Measurements from ENCODE around the gene TMEM72.

The TMEM72 gene

DNA sequence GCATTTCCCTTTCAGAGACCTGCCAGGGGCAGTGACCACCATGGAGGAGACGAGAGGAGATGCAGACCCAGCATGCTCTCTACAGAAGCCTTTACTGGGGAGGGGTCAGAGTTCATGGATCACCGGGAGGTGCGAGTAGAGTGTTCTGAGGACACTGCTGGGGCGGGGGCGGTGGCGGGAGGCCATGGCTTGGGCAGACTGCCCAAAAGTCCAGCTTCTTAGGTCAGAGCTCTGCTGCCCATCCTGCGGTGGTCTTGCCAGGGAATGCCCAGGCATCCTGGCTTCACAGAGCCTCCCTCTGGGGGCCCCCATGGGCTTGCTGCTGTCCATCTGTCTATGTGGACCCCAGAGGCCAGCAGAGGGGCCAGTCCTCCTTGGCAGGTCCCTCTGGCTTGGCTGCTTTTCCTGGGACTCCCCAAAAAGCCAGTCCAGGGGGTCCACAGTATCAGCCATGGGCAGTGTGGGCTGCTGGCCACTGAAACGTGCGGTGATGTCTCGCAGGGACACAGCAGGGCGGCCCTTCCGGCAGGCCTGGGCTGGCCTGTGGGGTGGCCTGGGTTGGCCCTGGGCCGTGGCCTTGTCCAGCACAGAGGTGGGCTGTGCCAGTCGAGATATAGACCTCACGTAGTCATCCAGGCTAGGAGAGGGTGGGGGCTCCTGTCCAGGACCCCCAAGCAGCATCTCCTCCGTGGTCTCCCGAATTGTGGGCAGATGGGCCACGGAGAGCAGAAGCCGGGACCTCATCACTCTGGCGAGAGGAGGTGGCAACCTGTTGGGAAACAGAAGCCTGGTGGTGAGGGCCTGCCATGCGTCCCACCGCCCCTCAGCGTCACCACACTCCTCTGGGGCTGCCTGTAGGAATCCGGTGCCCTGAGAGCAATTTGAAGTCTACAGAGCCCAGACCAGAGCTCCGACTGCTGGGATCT, 66.4 kb downstream of the TMEM72 start:
- Histone ChIP-seq H3K36me3 (ENCODE audit: control insufficient read depth, insufficient read depth, low read length) (no peaks in the 10 kb centered on the region), H3K9ac (ENCODE audit: low read length) (peak overlapping the region; percentile 91), H3K4me3 (ENCODE audit: low read length) (peak overlapping the region; percentile 81), H3K4me1 (ENCODE audit: control insufficient read depth, insufficient read depth, low read length) (peaks cover 93% of the 10 kb centered on the region), H3K9me3 (ENCODE audit: control insufficient read depth, low read length) (no peaks in the 10 kb centered on the region), H3K27me3 (ENCODE audit: control insufficient read depth, insufficient read depth, low read length) (peaks cover 3% of the 10 kb centered on the region)

DNA sequence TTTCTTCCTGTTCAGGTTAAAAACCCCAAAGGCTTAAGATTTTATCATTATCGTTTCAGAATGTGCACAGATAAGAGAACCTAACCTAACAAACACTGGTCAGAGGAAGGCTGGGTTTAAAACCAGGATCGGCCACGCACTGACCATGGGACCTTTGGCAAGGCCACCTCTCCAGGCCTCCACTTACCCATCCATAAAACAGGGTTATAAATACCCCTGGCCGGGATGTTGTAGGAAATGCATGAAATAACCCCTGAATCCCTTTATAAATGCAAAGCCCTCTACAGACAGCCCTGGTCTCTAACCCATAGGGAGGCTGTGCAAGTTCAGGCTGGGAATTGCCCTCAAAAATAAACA, 67.1 kb downstream of the TMEM72 start:
- no peaks in the 10 kb centered on the region for H3K36me3 ChIP-seq (ENCODE audit: control insufficient read depth, insufficient read depth, low read length)
- H3K9me3 ChIP-seq (ENCODE audit: control insufficient read depth, low read length): no peaks in the 10 kb centered on the region
- H3K4me1 ChIP-seq (ENCODE audit: control insufficient read depth, insufficient read depth, low read length): peaks cover 92% of the 10 kb centered on the region
- H3K9ac ChIP-seq (ENCODE audit: low read length): peak overlapping the region; percentile 91
- peaks cover 3% of the 10 kb centered on the region for H3K27me3 ChIP-seq (ENCODE audit: control insufficient read depth, insufficient read depth, low read length)
- H3K4me3 ChIP-seq (ENCODE audit: low read length): peak overlapping the region; percentile 81

DNA sequence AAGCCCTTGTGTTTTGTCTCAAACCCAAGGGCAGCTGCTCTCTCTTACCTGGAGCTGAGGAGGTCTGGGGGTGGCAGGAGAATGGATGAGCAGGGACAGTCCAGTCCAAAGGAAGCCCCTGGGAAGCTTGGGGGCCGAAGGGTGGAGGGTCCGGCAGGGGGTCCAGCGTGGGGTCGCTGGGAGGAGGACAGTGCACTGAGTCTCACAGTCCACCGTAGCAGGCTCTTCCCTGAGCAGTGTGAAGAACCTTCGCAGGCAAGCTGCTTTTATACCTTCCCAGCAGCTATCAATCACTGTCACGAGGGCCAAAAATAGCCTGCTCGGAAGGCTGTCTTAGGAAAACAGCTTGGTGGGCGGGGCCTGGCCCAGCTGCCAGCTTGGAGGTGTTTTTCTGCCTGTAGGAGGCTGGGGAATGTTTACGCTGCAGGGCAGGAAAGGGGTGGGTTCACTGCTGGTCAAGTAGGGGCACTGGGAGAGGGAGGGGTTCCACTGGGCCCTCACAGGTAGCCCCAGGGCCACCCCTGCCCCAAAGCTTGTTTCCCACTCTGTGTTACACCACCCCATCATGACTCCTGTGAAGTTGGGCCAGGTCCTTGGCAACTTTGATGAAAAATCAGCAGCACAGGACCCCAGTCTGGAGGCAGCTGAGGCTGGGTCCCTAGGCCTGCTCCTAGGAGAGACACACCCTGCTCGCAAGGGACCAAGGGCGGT, 67.6 kb downstream of the TMEM72 start, which contains the start of gene DEPP1:
DEPP1 (minus strand) TSS at position 240 of the 711 bp plus-strand sequence. CDS start 779 bp downstream, outside the sequence.
- H3K4me1 ChIP-seq (ENCODE audit: control insufficient read depth, insufficient read depth, low read length): peaks cover 86% of the 10 kb centered on the region
- H3K27me3 ChIP-seq (ENCODE audit: control insufficient read depth, insufficient read depth, low read length): peaks cover 3% of the 10 kb centered on the region

DNA sequence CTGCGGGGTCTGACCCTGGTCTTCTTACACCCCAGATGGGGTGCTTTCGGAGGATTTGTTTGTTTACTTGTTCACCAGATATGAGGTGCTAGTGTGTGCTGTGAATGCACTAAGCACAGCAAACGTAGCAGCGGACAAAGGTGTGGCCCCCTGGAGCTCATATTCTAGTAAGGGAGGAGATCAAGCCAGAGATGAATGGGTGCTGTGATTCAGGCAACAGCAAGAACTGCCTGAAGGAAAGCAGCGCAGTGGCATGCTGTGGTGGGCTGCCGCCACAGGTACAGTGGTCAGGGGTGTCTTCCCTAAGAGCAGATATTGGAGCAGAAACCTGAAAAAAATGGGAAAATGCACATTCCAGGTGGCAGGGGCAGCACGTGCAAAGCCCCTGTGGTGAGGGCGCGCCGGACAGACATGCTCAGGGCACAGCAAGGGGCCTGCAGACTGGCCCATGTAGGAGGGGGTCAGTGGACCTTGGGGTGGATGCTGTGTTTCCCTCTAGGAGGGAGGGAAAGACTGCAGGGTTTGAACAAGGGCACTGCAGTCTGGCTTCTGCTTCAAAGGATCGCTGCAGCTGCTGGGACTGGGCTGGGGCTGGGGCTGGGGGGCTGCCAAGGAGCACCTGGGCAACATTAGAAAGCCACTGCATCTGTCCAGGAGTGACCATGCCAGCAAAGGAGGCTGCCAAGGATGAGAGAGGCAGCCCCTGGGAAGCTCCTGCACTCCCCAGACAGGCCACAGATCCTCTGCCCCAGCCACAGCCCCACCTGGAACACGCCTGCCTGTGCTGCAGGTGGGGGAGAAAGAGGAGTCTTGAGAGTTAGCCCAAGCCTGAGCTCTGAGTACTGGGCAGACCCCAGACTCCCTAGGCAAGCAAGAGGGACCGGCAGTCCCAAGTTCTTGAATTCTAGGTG, 68.4 kb downstream of the TMEM72 start:
- peaks cover 3% of the 10 kb centered on the region for H3K27me3 ChIP-seq (ENCODE audit: control insufficient read depth, insufficient read depth, low read length)
- no peaks in the 10 kb centered on the region for H3K36me3 ChIP-seq (ENCODE audit: control insufficient read depth, insufficient read depth, low read length)
- no peaks in the 10 kb centered on the region for H3K9me3 ChIP-seq (ENCODE audit: control insufficient read depth, low read length)
- H3K4me3 ChIP-seq (ENCODE audit: low read length): no peak overlapping the region
- peaks cover 78% of the 10 kb centered on the region for H3K4me1 ChIP-seq (ENCODE audit: control insufficient read depth, insufficient read depth, low read length)
- H3K9ac ChIP-seq (ENCODE audit: low read length): peak overlapping the region; percentile 91

More for the DNA sequence above, 67.6 kb downstream of the TMEM72 start, which contains the start of gene DEPP1:
- H3K9ac ChIP-seq (ENCODE audit: low read length): peak within 1 kb of the TSS; percentile 91
- peak within 1 kb of the TSS; percentile 81 for H3K4me3 ChIP-seq (ENCODE audit: low read length)
- no peaks in the 10 kb centered on the region for H3K9me3 ChIP-seq (ENCODE audit: control insufficient read depth, low read length)
- no peaks in the 10 kb centered on the region for H3K36me3 ChIP-seq (ENCODE audit: control insufficient read depth, insufficient read depth, low read length)

DNA sequence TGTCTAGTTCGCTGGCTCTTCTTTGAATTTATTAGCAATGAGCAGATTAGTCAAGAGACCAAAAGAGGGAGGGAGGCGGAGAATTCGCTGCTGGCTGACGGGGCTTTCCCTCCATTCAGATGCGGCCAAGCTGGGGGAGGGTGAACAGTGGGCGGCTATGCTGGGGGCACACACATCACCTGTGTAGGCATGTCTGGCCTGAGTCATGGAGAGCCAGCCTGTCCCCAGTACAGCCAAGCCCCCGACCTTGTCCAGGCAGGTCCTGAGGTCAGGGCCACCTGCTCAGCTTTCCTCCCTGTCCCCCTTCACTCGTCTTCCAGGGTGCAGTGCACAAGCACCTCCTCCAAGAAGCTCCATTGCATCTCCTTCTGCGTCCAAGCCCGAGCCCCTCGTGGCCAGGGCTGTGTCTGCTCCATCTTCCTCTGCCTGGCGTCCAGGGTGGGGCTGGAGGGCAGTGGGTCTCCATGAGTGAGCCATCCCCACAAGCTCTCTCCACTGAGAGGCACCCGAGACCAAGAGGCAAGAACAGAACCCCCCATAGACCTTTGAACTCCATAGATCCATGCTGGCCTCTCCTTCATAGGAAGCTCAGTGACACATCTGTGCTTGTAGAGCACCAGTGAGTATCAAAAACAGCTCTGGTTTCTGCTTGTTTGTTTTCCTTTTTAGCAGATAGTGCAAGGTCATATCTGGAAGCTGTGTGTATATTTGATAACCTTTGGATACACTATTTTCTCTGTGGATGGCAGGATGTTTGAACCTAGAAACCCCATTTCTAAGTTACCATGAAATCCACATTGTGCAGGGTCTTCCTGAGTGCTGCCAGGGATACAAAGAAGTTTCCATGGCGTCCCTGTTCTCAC, 69.4 kb downstream of the TMEM72 start:
- no peaks in the 10 kb centered on the region for H3K9me3 ChIP-seq (ENCODE audit: control insufficient read depth, low read length)
- H3K4me3 ChIP-seq (ENCODE audit: low read length): peak overlapping the region; percentile 9
- no peaks in the 10 kb centered on the region for H3K36me3 ChIP-seq (ENCODE audit: control insufficient read depth, insufficient read depth, low read length)
- H3K4me1 ChIP-seq (ENCODE audit: control insufficient read depth, insufficient read depth, low read length): peaks cover 78% of the 10 kb centered on the region
- peaks cover 3% of the 10 kb centered on the region for H3K27me3 ChIP-seq (ENCODE audit: control insufficient read depth, insufficient read depth, low read length)
- peak overlapping the region; percentile 91 for H3K9ac ChIP-seq (ENCODE audit: low read length)

DNA sequence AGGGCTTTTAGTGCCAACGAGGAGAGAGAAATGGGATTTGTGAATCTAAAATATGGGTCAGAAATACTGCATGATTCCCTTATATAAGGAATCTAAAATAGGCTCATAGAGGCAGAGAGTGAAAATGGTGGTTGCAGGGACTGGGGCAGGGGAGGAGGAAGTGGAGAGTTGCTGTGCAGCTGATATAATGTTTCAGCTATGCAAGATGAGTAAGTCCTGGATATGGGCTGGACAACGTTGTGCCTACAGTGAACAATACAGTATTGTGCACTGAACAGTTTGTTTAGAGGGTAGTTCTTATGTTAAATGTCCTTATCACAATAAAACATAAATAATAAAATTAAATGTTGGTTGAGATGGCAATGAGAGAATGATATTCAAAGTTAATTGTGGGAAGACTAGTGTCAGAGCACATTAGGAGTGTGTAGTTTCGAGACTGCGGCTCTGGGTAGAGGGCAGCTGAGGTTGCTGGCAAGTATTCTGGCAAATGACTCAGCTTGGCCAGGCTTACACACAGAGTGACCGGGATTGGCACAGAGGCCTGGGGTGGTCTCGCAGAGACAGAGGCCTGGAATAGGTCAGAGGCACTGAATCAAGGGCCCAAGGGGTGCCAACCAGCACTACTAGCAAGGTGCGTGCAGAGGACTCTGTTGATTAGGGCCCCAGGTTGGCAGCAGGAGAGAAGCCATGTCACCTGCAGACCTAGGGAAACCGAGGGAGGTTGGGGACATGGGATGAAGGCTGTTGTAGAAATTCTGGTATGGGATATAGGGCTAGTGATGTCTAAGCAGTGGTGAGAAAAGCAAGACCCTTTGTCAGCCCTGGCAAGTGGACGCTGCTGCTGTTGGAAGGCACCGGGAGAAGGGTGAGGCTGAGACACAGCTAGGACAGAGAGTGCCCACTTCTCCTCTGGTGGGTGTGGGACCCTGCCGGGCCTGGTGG, 70.3 kb downstream of the TMEM72 start:
- Histone ChIP-seq H3K4me3 (ENCODE audit: low read length) (peak overlapping the region; percentile 9), H3K4me1 (ENCODE audit: control insufficient read depth, insufficient read depth, low read length) (peaks cover 71% of the 10 kb centered on the region)

DNA sequence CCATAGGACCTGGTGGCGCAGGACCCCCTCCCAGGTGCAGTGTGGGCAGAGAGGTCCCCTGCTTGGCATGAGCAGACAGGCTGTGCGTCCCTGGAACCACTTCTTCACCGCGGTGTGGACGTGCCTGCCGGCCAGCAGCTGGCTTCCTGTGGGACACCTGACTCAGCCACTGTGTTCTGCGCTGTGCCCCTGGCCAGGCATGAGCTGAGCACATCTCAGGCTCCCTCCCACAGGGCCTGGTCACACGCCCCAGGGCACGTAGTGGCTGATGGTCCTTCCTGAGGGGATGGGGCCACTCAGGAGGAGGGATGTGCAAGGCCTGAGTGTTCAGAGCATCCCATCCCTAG, 71.0 kb downstream of the TMEM72 start:
- Histone ChIP-seq H3K36me3 (ENCODE audit: control insufficient read depth, insufficient read depth, low read length) (no peaks in the 10 kb centered on the region), H3K4me3 (ENCODE audit: low read length) (no peak overlapping the region), H3K9me3 (ENCODE audit: control insufficient read depth, low read length) (no peaks in the 10 kb centered on the region), H3K9ac (ENCODE audit: low read length) (peak overlapping the region; percentile 91), H3K27me3 (ENCODE audit: control insufficient read depth, insufficient read depth, low read length) (no peaks in the 10 kb centered on the region), H3K4me1 (ENCODE audit: control insufficient read depth, insufficient read depth, low read length) (peaks cover 65% of the 10 kb centered on the region)

More for the DNA sequence above, 70.3 kb downstream of the TMEM72 start:
- Histone ChIP-seq H3K9ac (ENCODE audit: low read length) (peak overlapping the region; percentile 91), H3K36me3 (ENCODE audit: control insufficient read depth, insufficient read depth, low read length) (no peaks in the 10 kb centered on the region), H3K27me3 (ENCODE audit: control insufficient read depth, insufficient read depth, low read length) (peaks cover 3% of the 10 kb centered on the region), H3K9me3 (ENCODE audit: control insufficient read depth, low read length) (no peaks in the 10 kb centered on the region)

DNA sequence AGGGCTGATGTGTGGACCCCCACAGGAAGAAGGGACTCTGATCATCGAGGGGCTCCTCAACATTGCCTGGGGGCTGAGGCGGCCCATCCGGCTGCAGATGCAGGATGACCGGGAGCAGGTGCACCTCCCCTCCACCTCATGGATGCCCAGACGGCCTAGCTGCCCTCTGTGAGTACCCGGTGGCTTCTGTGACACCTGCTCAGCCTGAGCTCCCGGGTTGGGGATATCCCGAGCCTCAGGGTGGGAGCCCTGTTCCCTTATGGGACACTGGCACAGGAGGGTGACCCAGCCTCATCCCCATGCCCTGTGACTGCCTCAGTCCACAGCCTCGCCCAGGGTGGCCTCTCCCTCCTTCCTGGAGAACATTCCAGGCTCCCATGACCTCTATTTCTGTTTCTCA, 71.4 kb downstream of the TMEM72 start:
- no peaks in the 10 kb centered on the region for H3K9me3 ChIP-seq (ENCODE audit: control insufficient read depth, low read length)
- peaks cover 61% of the 10 kb centered on the region for H3K4me1 ChIP-seq (ENCODE audit: control insufficient read depth, insufficient read depth, low read length)
- H3K36me3 ChIP-seq (ENCODE audit: control insufficient read depth, insufficient read depth, low read length): no peaks in the 10 kb centered on the region
- no peaks in the 10 kb centered on the region for H3K27me3 ChIP-seq (ENCODE audit: control insufficient read depth, insufficient read depth, low read length)
- H3K4me3 ChIP-seq (ENCODE audit: low read length): no peak overlapping the region
- peak overlapping the region; percentile 91 for H3K9ac ChIP-seq (ENCODE audit: low read length)

DNA sequence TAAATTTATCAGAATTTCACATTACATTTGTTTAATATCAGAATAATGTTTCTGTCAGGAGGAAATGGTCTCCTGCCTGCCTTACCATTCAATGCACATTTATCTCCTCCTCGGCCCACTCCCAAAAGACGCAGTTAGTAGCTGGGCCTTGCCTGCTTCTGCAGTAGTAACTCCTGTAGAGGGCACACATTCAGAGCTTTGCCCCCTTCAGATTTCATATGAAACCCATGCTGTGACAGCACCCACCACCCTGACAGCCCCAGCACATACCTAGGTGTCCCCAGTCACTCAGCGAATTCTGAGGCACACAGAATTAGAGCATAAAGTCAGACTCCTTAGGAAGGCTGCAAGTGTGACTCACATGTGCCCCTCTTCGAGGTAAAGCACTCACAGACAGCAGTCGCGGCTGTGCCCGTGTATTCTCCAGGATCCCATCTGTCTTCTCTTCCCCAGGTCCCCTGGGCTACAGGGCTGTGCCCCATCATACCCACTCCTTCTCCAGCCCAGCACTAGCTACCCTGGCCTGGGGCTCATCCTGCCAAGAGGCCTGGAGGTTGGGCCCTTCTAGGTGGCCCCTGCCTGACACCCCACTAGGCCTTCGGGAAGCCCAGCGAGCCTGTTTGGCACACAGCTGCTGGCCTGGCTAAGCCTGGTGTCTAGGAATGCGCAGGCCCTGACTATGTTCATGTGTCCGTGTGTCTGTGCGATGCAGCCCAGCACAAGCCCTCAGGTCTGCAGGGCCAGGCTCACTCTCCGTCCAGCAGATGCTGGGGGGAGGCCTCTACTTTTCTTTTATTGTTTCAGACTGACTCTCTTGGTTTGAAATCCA, 72.1 kb downstream of the TMEM72 start:
- H3K27me3 ChIP-seq (ENCODE audit: control insufficient read depth, insufficient read depth, low read length): no peaks in the 10 kb centered on the region
- H3K9me3 ChIP-seq (ENCODE audit: control insufficient read depth, low read length): no peaks in the 10 kb centered on the region
- H3K36me3 ChIP-seq (ENCODE audit: control insufficient read depth, insufficient read depth, low read length): no peaks in the 10 kb centered on the region
- peaks cover 56% of the 10 kb centered on the region for H3K4me1 ChIP-seq (ENCODE audit: control insufficient read depth, insufficient read depth, low read length)
- H3K4me3 ChIP-seq (ENCODE audit: low read length): no peak overlapping the region
- no peak overlapping the region for H3K9ac ChIP-seq (ENCODE audit: low read length)

DNA sequence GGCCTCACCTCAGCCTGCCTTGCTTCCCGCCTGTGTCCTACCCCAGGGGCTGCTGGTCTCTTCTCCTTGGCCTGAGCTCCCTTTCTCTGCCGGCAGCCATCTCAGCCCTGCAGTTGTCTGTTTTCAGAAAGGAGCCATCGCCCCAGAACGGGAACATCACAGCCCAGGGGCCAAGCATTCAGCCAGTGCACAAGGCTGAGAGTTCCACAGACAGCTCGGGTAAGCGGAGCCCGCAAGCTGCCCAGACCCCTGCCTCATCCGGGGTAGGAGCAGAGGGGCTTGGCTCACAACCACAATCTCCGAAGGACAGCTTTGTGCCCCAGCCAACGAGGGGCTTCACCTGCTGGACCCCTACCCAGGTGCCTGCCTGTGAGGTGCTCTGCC, 72.8 kb downstream of the TMEM72 start:
- Histone ChIP-seq H3K36me3 (ENCODE audit: control insufficient read depth, insufficient read depth, low read length) (no peaks in the 10 kb centered on the region), H3K4me3 (ENCODE audit: low read length) (no peak overlapping the region), H3K4me1 (ENCODE audit: control insufficient read depth, insufficient read depth, low read length) (peaks cover 51% of the 10 kb centered on the region), H3K9ac (ENCODE audit: low read length) (no peak overlapping the region), H3K9me3 (ENCODE audit: control insufficient read depth, low read length) (no peaks in the 10 kb centered on the region), H3K27me3 (ENCODE audit: control insufficient read depth, insufficient read depth, low read length) (no peaks in the 10 kb centered on the region)

Data from mucosa of stomach (tissue), 1 donor.